ENCODE results near the gene GARIN5B. TPM values are rescaled to one million over a fixed set of nuclear protein-coding genes. Genes with fewer than 3 reads are reported as not detected.
A peak's percentile ranks its signal among the peaks of the same experiment; 100 is the strongest.

The GARIN5B gene
- total and polyA plus RNA-seq, 2 of the 4 experiments (the other 2 are of a cell fraction): not detected

DNA sequence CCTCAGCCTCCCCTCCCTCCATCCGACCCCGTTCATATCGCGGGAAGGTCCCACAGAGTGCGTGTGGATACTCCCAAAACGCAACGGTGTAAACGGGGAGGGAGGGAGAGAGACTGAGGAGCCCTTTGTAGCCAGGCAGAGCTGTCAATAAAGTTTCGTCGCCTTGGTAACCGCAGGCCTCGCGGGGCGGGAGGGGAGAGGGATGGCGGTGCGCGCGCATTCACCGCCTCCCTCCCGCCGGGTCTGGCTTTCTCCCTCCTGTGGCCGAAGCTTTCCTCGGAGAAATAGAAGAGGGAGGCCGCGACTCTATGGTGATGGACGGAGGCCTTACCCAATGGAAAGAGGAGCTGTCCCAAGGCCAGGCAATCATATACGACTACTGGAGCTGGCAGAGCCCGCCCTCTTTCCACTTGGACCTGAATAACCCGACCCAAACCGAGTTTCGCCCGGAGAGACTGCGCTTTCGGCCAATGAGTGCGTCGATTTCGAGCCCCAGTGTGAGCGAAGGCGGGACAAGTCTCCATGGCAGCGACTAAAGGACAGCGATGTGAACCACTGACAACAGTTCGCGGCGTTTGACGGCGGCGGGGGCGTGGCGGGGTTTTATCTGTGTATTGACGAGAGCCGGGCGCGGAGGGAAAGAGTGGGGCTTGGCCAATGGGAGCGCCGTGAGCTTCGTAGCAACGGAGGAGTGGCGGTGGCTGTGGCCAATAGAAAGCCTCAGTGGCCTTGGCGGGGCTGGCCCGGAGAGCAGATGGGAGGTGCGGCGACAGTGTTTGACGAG is 23.8 kb downstream of the GARIN5B start, which contains the start of gene KMT5C:
TSS of gene KMT5C (plus strand) at position 772 of the 784 bp plus-strand sequence. CDS start 2,061 bp downstream, outside the sequence.
- Histone ChIP-seq H2AK9ac (replicated peaks; ENCODE audit: low read depth, low read length, poor library complexity) (peak within 1 kb of the TSS; percentile 97), H3K27ac (ENCODE audit: insufficient read depth, low read length) (peak within 1 kb of the TSS; percentile 88), H3K79me1 (ENCODE audit: low read depth in 1 of 2, low read length in 2 of 2) (peaks cover 4 to 17% of the 10 kb centered on the region in 2 experiments; a peak in 3 of 4 replicates), H3K4me1 (ENCODE audit: control insufficient read depth, insufficient read depth, low read length) (peaks cover 9% of the 10 kb centered on the region), H2BK120ac (ENCODE audit: low read depth, low read length) (peak within 1 kb of the TSS; percentile 75), H4K91ac (ENCODE audit: insufficient read depth, low read depth, low read length) (peak within 1 kb of the TSS; percentile 57), H2BK15ac (ENCODE audit: low read depth, low read length) (peak within 1 kb of the TSS; percentile 37; the same call in 1 of the 3 replicates), H3K4ac (ENCODE audit: low read depth, low read length) (peak within 1 kb of the TSS; percentile 76), H3K9ac (ENCODE audit: low read depth, low read length) (peak within 1 kb of the TSS; percentile 92), H4K5ac (ENCODE audit: low read depth, low read length) (peak within 1 kb of the TSS; percentile 44), H2BK5ac (ENCODE audit: low read depth, low read length, poor library complexity, severe bottlenecking) (peak within 1 kb of the TSS; percentile 77), H3K56ac (ENCODE audit: extremely low read depth, insufficient read depth, low read length) (peak within 1 kb of the TSS; percentile 35; the same call in 1 of the 2 replicates), H3K36me3 (ENCODE audit: control insufficient read depth, insufficient read depth, low read length) (peaks cover 7% of the 10 kb centered on the region; the same call in 1 of the 2 replicates), H4K20me1 (ENCODE audit: insufficient read depth, low read length) (peaks cover 6% of the 10 kb centered on the region), H3K27me3 (ENCODE audit: control insufficient read depth, insufficient read depth, low read length) (no peaks in the 10 kb centered on the region), H2AFZ (replicated peaks; ENCODE audit: low read length, poor library complexity) (peak within 1 kb of the TSS; percentile 95), H3K4me3 (ENCODE audit: insufficient read depth, low read depth, low read length) (peak within 1 kb of the TSS; percentile 87), H3K9me1 (ENCODE audit: insufficient read depth, low read length) (peaks cover 10% of the 10 kb centered on the region; the same call in 1 of the 2 replicates), H2BK20ac (ENCODE audit: low read depth, low read length) (0 out of 2 replicates have a peak within 1 kb of the TSS, but pooled peaks have one; percentile 15), H3K4me2 (ENCODE audit: low read depth, low read length) (peak within 1 kb of the TSS; percentile 95), H3K18ac (ENCODE audit: low read depth, low read length) (peak within 1 kb of the TSS; percentile 39), H3K23ac (ENCODE audit: low read depth, low read length) (peak within 1 kb of the TSS; percentile 33; the same call in 1 of the 2 replicates), H3K14ac (replicated peaks; ENCODE audit: low read depth, low read length) (peak within 1 kb of the TSS; percentile 69), H4K8ac (ENCODE audit: low read depth in 2 of 2, low read length in 2 of 2) (peak within 1 kb of the TSS; percentile 11 to 92; a peak in 3 of 4 replicates), H3K9me3 (ENCODE audit: control insufficient read depth, insufficient read depth, low read length) (no peaks in the 10 kb centered on the region), H2AK5ac (ENCODE audit: low read depth, low read length) (peak within 1 kb of the TSS; percentile 79)
- ChIA-PET POLR2A (ENCODE audit: unreplicated experiment) (interaction anchor here (0.6 kb wide), 1 partner anchor 18 kb away, joined by 4 read pairs; no protein-coding TSS in a partner anchor), CTCF (interaction anchor here (0.6 to 1.5 kb wide), 5 partner anchors 8 to 175 kb away, joined by 3 to 11 read pairs (median 5); partner anchors contain the start of gene TMEM238)
- in situ Hi-C loops (cut with MboI; ENCODE audit: low sequenced_read_pairs): no loop called here
- 0% methylated on average over 13 of the region's 63 CpGs; no CpG with 5 or more reads in 1 of the 2 experiments for WGBS, 2 experiments (ENCODE audit: extremely low coverage in 2 of 2, insufficient read length in 1 of 2)
- intact Hi-C loops (cut with micrococcal nuclease): no loop called here
- DNase-seq: peak; percentile 100
- ATAC-seq (ENCODE audit: low read depth): peak; percentile 93
- BruUV-seq (replicated peaks): no TSS peak
- dilution Hi-C loops (cut with HindIII; ENCODE audit: low sequenced_read_pairs, unreplicated experiment): no loop called here
- TF ChIP-seq RFX5 (IDR thresholded peaks at IDR 0.05; ENCODE audit: low read depth, low read length) (no peak), MAFK (IDR thresholded peaks at IDR 0.05; ENCODE audit: low read depth, low read length) (no peak), BHLHE40 (IDR thresholded peaks at IDR 0.05; ENCODE audit: low read depth, low read length) (no peak), MXI1 (IDR thresholded peaks at IDR 0.05; ENCODE audit: borderline replicate concordance, low read depth, low read length) (0 out of 2 replicates have a peak, but pooled peaks have one; percentile 36), CEBPB (IDR thresholded peaks at IDR 0.05; ENCODE audit: low read depth, low read length) (no peak), RAD21 (IDR thresholded peaks at IDR 0.05; ENCODE audit: low read length) (peak; percentile 21; the same call in 1 of the 2 replicates), SMC3 (IDR thresholded peaks at IDR 0.05; ENCODE audit: low read depth, low read length) (no peak), NFE2L2 (IDR thresholded peaks at IDR 0.05; ENCODE audit: low read depth, low read length) (no peak), RCOR1 (IDR thresholded peaks at IDR 0.05; ENCODE audit: insufficient replicate concordance, low read length) (no peak), MAZ (IDR thresholded peaks at IDR 0.05; ENCODE audit: borderline replicate concordance, low read depth, low read length) (peak; percentile 98), POLR2A (IDR thresholded peaks at IDR 0.05; ENCODE audit: low read depth, low read length) (peak; percentile 59; the same call in 1 of the 2 replicates)
- TF ChIP-seq, protein P1, sequence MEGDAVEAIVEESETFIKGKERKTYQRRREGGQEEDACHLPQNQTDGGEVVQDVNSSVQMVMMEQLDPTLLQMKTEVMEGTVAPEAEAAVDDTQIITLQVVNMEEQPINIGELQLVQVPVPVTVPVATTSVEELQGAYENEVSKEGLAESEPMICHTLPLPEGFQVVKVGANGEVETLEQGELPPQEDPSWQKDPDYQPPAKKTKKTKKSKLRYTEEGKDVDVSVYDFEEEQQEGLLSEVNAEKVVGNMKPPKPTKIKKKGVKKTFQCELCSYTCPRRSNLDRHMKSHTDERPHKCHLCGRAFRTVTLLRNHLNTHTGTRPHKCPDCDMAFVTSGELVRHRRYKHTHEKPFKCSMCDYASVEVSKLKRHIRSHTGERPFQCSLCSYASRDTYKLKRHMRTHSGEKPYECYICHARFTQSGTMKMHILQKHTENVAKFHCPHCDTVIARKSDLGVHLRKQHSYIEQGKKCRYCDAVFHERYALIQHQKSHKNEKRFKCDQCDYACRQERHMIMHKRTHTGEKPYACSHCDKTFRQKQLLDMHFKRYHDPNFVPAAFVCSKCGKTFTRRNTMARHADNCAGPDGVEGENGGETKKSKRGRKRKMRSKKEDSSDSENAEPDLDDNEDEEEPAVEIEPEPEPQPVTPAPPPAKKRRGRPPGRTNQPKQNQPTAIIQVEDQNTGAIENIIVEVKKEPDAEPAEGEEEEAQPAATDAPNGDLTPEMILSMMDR (conservative IDR thresholded peaks at IDR 0.05; ENCODE audit: low read depth, low read length): peak; percentile 55
- TF ChIP-seq, protein P2, sequence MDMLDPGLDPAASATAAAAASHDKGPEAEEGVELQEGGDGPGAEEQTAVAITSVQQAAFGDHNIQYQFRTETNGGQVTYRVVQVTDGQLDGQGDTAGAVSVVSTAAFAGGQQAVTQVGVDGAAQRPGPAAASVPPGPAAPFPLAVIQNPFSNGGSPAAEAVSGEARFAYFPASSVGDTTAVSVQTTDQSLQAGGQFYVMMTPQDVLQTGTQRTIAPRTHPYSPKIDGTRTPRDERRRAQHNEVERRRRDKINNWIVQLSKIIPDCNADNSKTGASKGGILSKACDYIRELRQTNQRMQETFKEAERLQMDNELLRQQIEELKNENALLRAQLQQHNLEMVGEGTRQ (IDR thresholded peaks at IDR 0.05; ENCODE audit: low read depth, low read length): no peak
